ENCODE data around the gene GJD3. TPM values are rescaled to one million over a fixed set of nuclear protein-coding genes. Genes with fewer than 3 reads are reported as not detected.

Gene GJD3
- total RNA-seq, 1 donor from 2014 or later, result 0.32 TPM

DNA sequence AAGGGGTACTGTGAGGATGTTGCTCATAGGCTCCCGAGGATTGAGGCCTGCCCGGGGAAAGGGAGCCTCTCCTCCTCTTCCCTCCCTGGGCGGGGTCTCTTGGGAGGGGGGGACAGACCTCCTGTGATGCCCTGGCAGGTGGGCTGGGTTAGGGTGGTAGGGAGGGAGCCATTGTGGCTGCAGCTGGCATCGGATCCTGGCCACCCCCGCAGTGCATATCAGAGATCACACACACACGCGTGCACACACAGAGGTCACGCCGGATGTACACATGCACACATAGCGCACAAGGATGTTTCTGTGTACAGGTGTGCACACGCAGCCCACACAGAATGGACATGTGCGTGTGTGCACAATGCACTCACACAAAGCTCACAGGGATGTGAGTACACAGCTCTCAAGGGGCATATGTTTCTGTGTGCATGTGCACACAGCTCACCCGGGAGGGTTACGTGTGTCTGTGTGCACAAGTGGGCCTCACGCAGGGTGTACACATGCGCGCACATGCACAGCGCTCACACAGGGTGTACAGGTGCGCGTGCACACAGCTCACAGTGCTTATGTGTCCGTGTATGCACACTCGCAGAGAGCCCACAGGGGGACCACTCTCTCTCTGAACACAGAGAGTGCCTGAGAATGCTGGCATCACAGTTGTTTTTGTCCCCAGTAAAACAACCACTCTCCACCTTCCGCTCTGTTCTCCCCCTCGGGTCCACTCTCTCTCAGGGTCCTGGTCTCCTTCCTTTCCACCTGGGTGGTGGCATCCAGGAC, 2.4 kb downstream of the GJD3 start:
- TF ChIP-seq, protein P1, sequence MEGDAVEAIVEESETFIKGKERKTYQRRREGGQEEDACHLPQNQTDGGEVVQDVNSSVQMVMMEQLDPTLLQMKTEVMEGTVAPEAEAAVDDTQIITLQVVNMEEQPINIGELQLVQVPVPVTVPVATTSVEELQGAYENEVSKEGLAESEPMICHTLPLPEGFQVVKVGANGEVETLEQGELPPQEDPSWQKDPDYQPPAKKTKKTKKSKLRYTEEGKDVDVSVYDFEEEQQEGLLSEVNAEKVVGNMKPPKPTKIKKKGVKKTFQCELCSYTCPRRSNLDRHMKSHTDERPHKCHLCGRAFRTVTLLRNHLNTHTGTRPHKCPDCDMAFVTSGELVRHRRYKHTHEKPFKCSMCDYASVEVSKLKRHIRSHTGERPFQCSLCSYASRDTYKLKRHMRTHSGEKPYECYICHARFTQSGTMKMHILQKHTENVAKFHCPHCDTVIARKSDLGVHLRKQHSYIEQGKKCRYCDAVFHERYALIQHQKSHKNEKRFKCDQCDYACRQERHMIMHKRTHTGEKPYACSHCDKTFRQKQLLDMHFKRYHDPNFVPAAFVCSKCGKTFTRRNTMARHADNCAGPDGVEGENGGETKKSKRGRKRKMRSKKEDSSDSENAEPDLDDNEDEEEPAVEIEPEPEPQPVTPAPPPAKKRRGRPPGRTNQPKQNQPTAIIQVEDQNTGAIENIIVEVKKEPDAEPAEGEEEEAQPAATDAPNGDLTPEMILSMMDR (IDR thresholded peaks at IDR 0.05), result no peak
- peaks cover 20% of the 10 kb centered on the region for H3K4me1 Mint-ChIP-seq (ENCODE audit: low read depth)
- DNase-seq (ENCODE audit: low spot score), result no peak
- H3K27me3 Mint-ChIP-seq (ENCODE audit: low read depth), result no peaks in the 10 kb centered on the region
- H3K27ac Mint-ChIP-seq (ENCODE audit: unreplicated experiment), result no peak overlapping the region
- H3K36me3 Mint-ChIP-seq (ENCODE audit: low read depth), result no peaks in the 10 kb centered on the region
- no peaks in the 10 kb centered on the region for H3K9me3 Mint-ChIP-seq (ENCODE audit: low read depth)
- H3K4me3 Mint-ChIP-seq (ENCODE audit: unreplicated experiment), result peak overlapping the region; percentile 62

DNA sequence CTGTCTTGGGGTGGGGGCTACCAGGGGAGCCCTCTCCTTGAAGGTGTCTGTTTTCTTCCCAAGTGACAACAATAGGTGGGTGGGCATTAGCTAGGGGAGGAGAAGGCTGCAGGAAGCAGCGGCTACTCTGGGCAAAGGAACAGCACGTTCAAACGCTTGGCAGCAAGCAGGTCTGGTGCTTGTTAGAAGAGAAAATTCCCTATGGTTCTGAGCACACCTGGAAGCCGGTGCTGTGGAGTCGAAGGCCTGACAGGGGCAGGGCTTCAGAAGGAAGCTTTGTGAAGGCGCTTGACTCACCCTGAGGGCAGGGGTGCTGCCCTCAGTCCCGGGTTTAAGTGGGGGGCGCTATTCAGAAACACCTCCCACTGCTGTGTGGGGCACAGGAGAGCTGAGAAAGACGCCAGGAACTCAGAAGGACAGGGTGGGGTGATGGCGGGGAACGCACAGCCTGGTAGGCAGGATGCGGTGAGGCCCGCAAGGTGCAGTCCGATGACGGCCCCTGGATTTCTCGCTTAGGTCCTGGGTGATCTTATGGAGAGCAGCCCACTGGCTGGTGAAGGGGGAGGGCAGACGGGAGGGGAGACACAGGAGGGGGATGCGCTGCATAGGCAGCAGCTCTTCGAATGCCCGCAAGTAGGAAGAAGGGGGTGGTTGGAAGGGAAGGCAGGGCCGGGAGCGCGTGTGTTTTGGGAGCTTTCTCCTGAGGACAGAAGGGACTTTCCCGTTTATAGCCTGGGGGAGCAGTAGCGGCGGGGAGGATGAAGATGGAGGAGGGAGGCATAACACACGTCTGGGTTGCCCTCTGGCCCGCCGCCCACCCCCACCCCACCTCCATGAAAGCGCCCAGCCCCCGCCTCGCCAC, 3.2 kb downstream of the GJD3 start:
- no peak overlapping the region for H3K27ac Mint-ChIP-seq (ENCODE audit: unreplicated experiment)
- no peaks in the 10 kb centered on the region for H3K9me3 Mint-ChIP-seq (ENCODE audit: low read depth)
- H3K4me1 Mint-ChIP-seq (ENCODE audit: low read depth), result peaks cover 20% of the 10 kb centered on the region
- no peak for DNase-seq (ENCODE audit: low spot score)
- TF ChIP-seq, protein P1 (IDR thresholded peaks at IDR 0.05), result no peak
- H3K27me3 Mint-ChIP-seq (ENCODE audit: low read depth), result no peaks in the 10 kb centered on the region
- no peaks in the 10 kb centered on the region for H3K36me3 Mint-ChIP-seq (ENCODE audit: low read depth)
- no peak overlapping the region for H3K4me3 Mint-ChIP-seq (ENCODE audit: unreplicated experiment)

DNA sequence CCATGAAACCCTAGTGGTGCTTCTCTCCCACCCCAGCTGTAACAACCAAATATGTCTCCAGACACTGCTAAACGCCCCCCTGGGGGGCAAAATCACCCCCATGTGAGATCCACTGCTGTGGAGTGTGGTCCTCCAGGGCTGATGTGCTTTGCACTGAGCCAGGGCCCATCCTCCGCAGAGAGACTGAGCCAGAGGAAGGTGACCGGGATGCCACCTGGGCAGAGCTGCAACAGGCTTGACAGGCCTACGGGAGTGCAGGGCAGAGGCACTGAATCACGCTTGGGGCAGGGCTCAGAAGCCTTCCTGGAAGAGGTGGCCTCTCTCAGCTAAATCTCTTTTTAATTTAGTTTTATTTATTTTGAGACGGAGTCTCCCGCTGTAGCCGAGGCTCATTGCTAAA, 4.4 kb downstream of the GJD3 start:
- peaks cover 22% of the 10 kb centered on the region for H3K4me1 Mint-ChIP-seq (ENCODE audit: low read depth)
- TF ChIP-seq, protein P1 (IDR thresholded peaks at IDR 0.05), result no peak
- H3K36me3 Mint-ChIP-seq (ENCODE audit: low read depth), result peaks cover 5% of the 10 kb centered on the region
- H3K9me3 Mint-ChIP-seq (ENCODE audit: low read depth), result no peaks in the 10 kb centered on the region
- DNase-seq (ENCODE audit: low spot score), result no peak
- no peaks in the 10 kb centered on the region for H3K27me3 Mint-ChIP-seq (ENCODE audit: low read depth)
- H3K4me3 Mint-ChIP-seq (ENCODE audit: unreplicated experiment), result no peak overlapping the region
- H3K27ac Mint-ChIP-seq (ENCODE audit: unreplicated experiment), result no peak overlapping the region

DNA sequence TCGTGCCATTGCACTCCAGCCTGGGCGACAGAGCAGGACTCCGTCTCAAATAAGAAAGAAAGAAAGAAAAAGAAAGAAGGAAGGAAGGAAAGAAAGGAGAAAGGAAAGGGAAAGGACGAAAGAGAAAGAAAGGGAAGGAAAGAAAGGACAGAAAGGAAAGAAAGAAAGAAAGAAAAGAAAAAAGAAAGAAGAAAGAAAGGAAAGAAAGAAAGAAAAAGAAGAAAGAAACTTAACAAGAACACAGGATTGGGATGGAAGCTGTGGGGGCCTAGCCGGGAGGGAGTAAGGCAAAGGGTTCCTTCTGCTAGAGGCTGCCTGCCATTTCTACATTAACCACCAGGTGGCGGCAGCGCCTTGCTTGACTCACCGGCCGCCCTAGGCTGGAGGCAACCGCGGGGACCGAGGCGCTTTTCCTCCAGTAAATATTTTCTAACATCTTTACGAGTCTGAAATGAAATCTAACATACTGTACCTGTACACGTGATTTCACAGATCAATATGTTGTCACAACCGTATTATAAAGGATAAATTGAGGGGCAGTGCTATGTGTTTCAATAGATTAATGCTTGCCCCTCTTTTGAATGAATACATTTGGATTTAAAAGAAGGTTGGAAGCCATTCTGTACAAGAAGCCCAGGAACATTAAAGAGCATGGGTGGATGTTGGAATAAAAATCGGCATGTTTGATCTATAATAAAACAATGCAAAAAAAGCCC, 6.1 kb downstream of the GJD3 start:
- peaks cover 17% of the 10 kb centered on the region for H3K4me1 Mint-ChIP-seq (ENCODE audit: low read depth)

More for the DNA sequence above, 6.1 kb downstream of the GJD3 start:
- Mint-ChIP-seq H3K27me3 (ENCODE audit: low read depth) (no peaks in the 10 kb centered on the region), H3K36me3 (ENCODE audit: low read depth) (peaks cover 8% of the 10 kb centered on the region), H3K4me3 (ENCODE audit: unreplicated experiment) (peak overlapping the region; percentile 16), H3K9me3 (ENCODE audit: low read depth) (no peaks in the 10 kb centered on the region), H3K27ac (ENCODE audit: unreplicated experiment) (peak overlapping the region; percentile 81)
- TF ChIP-seq, protein P1 (IDR thresholded peaks at IDR 0.05), result peak; percentile 99
- DNase-seq (ENCODE audit: low spot score), result no peak
